Fibroblast of villous mesenchyme (primary cell): Measurements from ENCODE around the gene IFNL4. TPM values are rescaled to one million over a fixed set of nuclear protein-coding genes. Genes with fewer than 3 reads are reported as not detected.
"Not testable (repeated sequence)": the region's sequence is repeated elsewhere in the genome, so short reads cannot be mapped to it uniquely, and the experiment has no call there.

Experiments
- DNase-seq: peaks from one replicate; pipeline ENCODE4 v3.0.0-alpha.2; 2010; ENCODE audit warnings: low read depth
- H3K4me3 ChIP-seq: 2 replicates; pipeline ENCODE4 v1.5.1; 2011; ENCODE audit warnings: low read depth, mild to moderate bottlenecking, low read length
- total RNA-seq: library from RNA; depleted of rRNA; stranded (reverse); fragments of >200 nt; gene quantifications from 2 replicates; pipeline ENCODE4 v1.2.3, GENCODE V29; 2012
- TF ChIP-seq, protein P1 (sequence below): IDR thresholded peaks from 2 replicates; pipeline ENCODE4 v1.5.1; 2012; ENCODE audit warnings: low read depth, mild to moderate bottlenecking, low read length; ENCODE audit not compliant: insufficient read depth

IFNL4 gene
- total RNA-seq, 1 donor, result not detected

DNA sequence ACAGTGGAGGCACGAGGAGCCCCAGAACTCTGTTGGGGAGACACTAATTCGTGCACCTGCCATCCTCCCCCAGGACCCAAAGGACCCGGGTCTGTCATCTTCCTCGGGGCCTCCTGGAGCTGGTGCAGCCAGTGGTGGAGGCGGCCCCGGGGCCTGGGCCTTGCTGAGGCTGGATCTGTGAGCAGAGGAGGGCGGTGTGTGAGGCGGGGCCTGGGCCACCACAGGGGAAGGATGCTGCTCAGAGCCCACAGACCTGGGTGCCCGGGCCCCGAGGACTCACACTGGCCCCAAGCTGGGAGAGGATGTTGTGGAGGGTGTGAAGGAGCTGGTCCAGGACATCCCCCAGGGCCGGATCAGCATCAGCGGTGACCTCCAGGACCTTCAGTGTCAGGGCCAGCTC lies 12.1 kb downstream of the IFNL4 start:
- H3K4me3 ChIP-seq, result no peak overlapping the region
- TF ChIP-seq, protein P1, sequence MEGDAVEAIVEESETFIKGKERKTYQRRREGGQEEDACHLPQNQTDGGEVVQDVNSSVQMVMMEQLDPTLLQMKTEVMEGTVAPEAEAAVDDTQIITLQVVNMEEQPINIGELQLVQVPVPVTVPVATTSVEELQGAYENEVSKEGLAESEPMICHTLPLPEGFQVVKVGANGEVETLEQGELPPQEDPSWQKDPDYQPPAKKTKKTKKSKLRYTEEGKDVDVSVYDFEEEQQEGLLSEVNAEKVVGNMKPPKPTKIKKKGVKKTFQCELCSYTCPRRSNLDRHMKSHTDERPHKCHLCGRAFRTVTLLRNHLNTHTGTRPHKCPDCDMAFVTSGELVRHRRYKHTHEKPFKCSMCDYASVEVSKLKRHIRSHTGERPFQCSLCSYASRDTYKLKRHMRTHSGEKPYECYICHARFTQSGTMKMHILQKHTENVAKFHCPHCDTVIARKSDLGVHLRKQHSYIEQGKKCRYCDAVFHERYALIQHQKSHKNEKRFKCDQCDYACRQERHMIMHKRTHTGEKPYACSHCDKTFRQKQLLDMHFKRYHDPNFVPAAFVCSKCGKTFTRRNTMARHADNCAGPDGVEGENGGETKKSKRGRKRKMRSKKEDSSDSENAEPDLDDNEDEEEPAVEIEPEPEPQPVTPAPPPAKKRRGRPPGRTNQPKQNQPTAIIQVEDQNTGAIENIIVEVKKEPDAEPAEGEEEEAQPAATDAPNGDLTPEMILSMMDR, result no peak
- no peak for DNase-seq

DNA sequence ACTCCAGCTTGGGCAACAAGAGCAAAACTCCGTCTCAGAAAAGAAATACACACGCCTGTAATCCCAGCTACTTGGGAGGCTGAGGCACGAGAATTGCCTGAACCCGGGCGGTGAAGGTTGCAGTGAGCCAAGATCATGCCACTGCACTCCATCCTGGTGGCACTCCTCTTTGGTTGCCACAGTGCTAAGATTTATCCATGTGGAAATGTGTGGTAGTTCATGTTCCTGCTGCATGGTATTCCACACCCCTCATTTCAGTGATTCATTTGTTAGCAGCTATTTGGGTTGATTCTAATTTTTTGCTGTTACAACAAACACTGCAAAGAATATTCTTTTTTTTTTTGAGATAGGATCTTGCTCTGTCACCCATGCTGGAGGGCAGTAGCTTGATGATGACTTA lies 15.9 kb downstream of the IFNL4 start:
- DNase-seq, result no peak
- no peak overlapping the region for H3K4me3 ChIP-seq
- TF ChIP-seq, protein P1, result no peak

DNA sequence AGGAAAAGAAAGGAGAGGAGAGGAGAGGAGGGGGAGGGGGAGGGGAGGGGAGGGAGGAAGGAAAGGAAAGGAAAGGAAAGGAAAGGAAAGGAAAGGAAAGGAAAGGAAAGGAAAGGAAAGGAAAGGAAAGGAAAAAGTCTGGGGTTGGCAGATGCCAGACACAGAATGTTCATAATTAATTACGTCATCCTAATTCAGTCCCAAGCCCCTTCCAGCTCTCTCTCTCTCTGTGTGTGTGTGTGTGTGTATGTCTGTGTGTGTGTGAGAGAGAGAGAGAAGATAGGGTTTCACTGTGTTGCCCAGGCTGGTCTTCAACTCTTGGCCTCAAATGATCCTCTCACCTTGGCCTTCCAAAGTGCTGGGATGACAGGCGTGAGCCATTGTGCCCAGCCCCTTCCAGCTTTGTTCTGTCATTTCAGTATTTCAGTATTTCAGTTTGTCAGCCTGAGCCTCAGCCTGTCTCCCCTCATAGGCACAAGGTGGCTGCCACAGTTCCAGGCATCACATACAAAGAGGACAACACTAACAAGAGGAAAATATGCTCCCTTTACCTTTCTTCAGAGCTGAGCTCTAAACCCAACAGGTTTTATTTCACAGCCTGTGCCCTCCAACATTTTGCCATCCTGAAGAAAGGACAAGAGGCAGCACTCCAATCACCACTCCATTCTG lies 18.4 kb downstream of the IFNL4 start:
- DNase-seq, result no peak
- TF ChIP-seq, protein P1, result no peak
- no peak overlapping the region for H3K4me3 ChIP-seq

DNA sequence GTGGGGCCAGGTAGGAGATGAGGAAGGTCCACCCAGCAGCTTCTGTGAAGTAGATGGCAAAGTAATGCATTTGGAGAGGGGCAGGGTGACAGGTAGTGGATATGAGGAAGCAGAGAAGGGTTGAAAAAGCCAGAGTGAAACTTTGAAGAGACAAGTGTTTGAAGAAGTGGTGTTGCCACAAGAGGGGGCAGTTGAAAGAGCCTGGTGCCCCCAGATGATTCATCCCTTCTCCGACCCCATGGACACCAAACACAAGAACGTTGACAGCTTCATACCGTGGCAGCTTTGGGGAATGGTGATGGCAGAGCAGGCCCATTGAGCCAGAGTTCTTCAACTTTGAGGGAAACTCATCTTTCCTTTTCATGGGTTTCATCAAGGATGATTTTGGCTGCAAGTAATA lies 23.7 kb downstream of the IFNL4 start:
- H3K4me3 ChIP-seq, result no peak overlapping the region
- TF ChIP-seq, protein P1, result no peak
- no peak for DNase-seq

DNA sequence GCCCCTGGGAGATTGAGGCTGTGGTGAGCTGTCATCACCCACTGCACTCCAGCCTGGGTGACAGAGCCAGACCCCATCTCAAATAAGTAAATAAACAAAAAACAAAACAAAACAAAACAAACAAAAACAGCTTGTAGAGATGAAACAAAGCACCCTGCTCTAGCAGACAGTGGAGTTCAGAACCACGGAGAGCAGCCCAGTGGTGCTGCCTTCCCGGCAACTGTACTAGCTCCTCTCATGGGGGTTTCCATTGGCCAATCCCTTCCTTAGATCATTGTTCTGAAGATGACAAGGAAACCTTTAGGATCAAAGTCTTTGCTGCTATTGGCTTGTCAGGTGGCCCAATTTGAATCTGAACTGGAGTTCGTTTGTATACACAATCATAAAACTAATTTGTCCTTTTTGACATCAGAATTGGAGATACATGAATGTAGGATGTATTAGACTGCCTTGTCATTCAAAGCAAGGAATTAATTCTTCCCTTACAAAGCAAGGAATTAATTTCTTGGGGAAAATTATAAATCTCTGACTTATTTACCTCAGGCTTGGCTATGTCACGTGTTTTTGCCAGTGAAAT lies 24.9 kb downstream of the IFNL4 start:
- TF ChIP-seq, protein P1, result no peak
- DNase-seq, result peak; percentile 33
- H3K4me3 ChIP-seq, result no peak overlapping the region

DNA sequence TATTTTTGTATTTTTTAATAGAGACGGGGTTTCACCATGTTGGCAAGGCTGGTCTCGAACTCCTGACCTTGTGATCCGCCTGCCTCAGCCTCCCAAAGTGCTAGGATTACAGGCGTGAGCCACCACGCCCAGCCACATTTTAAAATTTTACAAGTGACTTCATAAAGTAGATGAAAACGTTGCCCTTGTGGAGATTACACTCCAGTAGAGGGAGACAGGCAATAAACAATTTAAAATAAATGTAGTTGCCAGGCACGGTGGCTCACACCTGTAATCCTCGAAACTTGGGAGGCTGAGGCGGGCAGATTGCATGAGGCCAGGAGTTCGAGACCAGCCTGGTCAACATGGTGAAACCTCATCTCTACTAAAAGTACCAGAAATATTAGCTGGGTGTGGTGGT lies 29.5 kb downstream of the IFNL4 start:
- DNase-seq, H3K4me3 ChIP-seq: not testable (repeated sequence)

DNA sequence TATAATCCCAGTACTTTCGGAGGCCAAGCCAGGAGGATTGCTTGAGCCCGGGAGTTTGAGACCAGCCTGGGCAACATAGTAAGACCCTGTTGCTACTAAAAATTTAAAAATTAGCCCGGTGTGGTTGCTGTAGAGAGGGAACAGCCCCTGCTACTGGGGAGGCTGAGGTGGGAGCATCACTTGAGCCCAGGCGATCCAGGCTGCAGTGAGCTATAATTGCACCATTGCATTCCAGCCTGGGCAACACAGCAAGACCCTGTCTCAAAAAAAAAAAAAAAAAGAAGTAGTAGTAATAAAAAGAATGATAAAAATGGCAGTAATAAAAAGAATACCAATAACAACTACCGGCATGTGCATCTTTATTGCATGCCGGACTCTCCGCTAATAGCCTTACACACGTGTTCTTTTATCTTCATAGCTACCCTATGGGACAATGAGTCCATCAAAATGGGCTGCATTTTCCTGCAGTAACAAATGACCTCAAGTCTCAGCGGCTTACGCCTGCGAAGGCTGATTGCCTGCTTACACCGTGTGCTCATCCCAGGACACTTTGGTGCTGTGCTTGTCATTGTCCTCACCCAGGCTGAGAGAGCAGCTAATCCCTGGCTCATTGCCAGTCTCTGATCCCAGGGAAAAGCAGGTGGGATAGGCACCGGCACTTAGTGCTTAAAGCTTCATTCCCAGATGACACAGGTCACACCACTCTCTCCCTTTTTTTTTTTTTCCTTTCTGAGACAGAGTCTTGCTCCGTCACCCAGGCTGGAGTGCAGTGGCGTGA lies 30.2 kb downstream of the IFNL4 start:
- TF ChIP-seq, protein P1, result no peak
- H3K4me3 ChIP-seq, result no peak overlapping the region
- DNase-seq, result no peak
